ENCODE measurements around the gene ANO1. TPM values are rescaled to one million over a fixed set of nuclear protein-coding genes. Genes with fewer than 3 reads are reported as not detected.

The ANO1 gene
- total RNA-seq, 1 donor from 2014 or later = 1.1 TPM

GRCh38 chr11:70175236-70175698 lies 97.2 kb downstream of the ANO1 start:
- no peak for TF ChIP-seq CTCF (IDR thresholded peaks at IDR 0.05; ENCODE audit: insufficient read depth, low read length, poor library complexity, severe bottlenecking)
- DNase-seq (ENCODE audit: low read depth) = no peak
- Histone ChIP-seq H3K36me3 (ENCODE audit: control insufficient read depth, insufficient read depth, low read length) (no peaks in the 10 kb centered on the region), H3K4me3 (ENCODE audit: low read depth, low read length) (no peak overlapping the region), H3K27me3 (ENCODE audit: control insufficient read depth, insufficient read depth, low read length) (peaks cover 2% of the 10 kb centered on the region)

- H3K36me3 ChIP-seq (ENCODE audit: control insufficient read depth, insufficient read depth, low read length) = no peaks in the 10 kb centered on the region
- peak; percentile 56 for TF ChIP-seq CTCF (IDR thresholded peaks at IDR 0.05; ENCODE audit: insufficient read depth, low read length, poor library complexity, severe bottlenecking)
- DNase-seq (ENCODE audit: low read depth) = no peak
- H3K4me3 ChIP-seq (ENCODE audit: low read depth, low read length) = no peak overlapping the region
- peaks cover 2% of the 10 kb centered on the region for H3K27me3 ChIP-seq (ENCODE audit: control insufficient read depth, insufficient read depth, low read length)
These were observed 99.0 kb downstream of the ANO1 start for GRCh38 chr11:70176940-70177689.

GRCh38 chr11:70180906-70181305 lies 102.8 kb downstream of the ANO1 start:
- no peak for TF ChIP-seq CTCF (IDR thresholded peaks at IDR 0.05; ENCODE audit: insufficient read depth, low read length, poor library complexity, severe bottlenecking)
- peaks cover 5% of the 10 kb centered on the region for H3K27me3 ChIP-seq (ENCODE audit: control insufficient read depth, insufficient read depth, low read length)
- no peak for DNase-seq (ENCODE audit: low read depth)
- H3K36me3 ChIP-seq (ENCODE audit: control insufficient read depth, insufficient read depth, low read length) = no peaks in the 10 kb centered on the region
- no peak overlapping the region for H3K4me3 ChIP-seq (ENCODE audit: low read depth, low read length)

- no peak for DNase-seq (ENCODE audit: low read depth)
- Histone ChIP-seq H3K4me3 (ENCODE audit: low read depth, low read length) (no peak overlapping the region), H3K36me3 (ENCODE audit: control insufficient read depth, insufficient read depth, low read length) (no peaks in the 10 kb centered on the region), H3K27me3 (ENCODE audit: control insufficient read depth, insufficient read depth, low read length) (peaks cover 5% of the 10 kb centered on the region)
- TF ChIP-seq CTCF (IDR thresholded peaks at IDR 0.05; ENCODE audit: insufficient read depth, low read length, poor library complexity, severe bottlenecking) = no peak
These were observed 104.1 kb downstream of the ANO1 start for GRCh38 chr11:70182266-70182665.

GRCh38 chr11:70183032-70183431 lies 104.9 kb downstream of the ANO1 start:
- Histone ChIP-seq H3K27me3 (ENCODE audit: control insufficient read depth, insufficient read depth, low read length) (peaks cover 5% of the 10 kb centered on the region), H3K36me3 (ENCODE audit: control insufficient read depth, insufficient read depth, low read length) (no peaks in the 10 kb centered on the region), H3K4me3 (ENCODE audit: low read depth, low read length) (no peak overlapping the region)
- DNase-seq (ENCODE audit: low read depth) = no peak
- TF ChIP-seq CTCF (IDR thresholded peaks at IDR 0.05; ENCODE audit: insufficient read depth, low read length, poor library complexity, severe bottlenecking) = no peak
